Common myeloid progenitor, CD34-positive (primary cell): ENCODE measurements around the gene ADM2.
A peak's percentile ranks its signal among the peaks of the same experiment; 100 is the strongest.

ENCODE experiments used
- CTCF ChIA-PET: fragments of 350-600 bp; sonication (Branson Sonifier 250); formaldehyde crosslinking; loops from one replicate; lab custom pipeline; 2021; ENCODE audit warnings: antibody characterized with exemption; lab: Charles Lee
- POLR2A ChIA-PET: fragments of 350-600 bp; sonication (Branson Sonifier 250); formaldehyde crosslinking; loops from one replicate; lab custom pipeline; 2021; ENCODE audit warnings: antibody characterized with exemption; lab: Charles Lee
- DNase-seq, 3 donors: peaks; one replicate each; pipeline versions ENCODE4 v3.0.0 to v3.0.0-alpha.2; 2013
- H3K27ac ChIP-seq, 2 experiments: 1 replicate in 1 of 2; 2 replicates in 1 of 2; pipeline ENCODE4 v1.7.0; 2013; ENCODE audit warnings: inconsistent platforms in 2 of 2, low read length in 2 of 2, mild to moderate bottlenecking in 2 of 2, low read depth in 1 of 2, moderate library complexity in 1 of 2; ENCODE audit not compliant: severe bottlenecking in 2 of 2, insufficient read depth in 1 of 2, poor library complexity in 1 of 2
- H3K27me3 ChIP-seq, 5 experiments: replicated peaks in 2 of 5; 1 replicate in 3 of 5; 2 replicates in 2 of 5; pipeline versions ENCODE4 v1.6.1 to v1.7.0; 2013; ENCODE audit warnings: low read length in 4 of 5, mild to moderate bottlenecking in 2 of 5, moderate library complexity in 2 of 5, inconsistent platforms in 1 of 5; ENCODE audit not compliant: insufficient read depth in 5 of 5, control insufficient read depth in 4 of 5
- H3K36me3 ChIP-seq, 4 experiments: 1 replicate in 2 of 4; 2 replicates in 2 of 4; pipeline versions ENCODE4 v1.6.1 to v1.7.0; 2013; ENCODE audit warnings: low read length in 3 of 4, control low read depth in 1 of 4, mild to moderate bottlenecking in 1 of 4; ENCODE audit not compliant: control insufficient read depth in 4 of 4, insufficient read depth in 4 of 4
- H3K4me1 ChIP-seq, 4 experiments: 1 replicate in 3 of 4; 2 replicates in 1 of 4; pipeline versions ENCODE4 v1.6.1 to v1.7.1; 2013; ENCODE audit warnings: low read length in 3 of 4, mild to moderate bottlenecking in 3 of 4, control low read depth in 1 of 4, inconsistent platforms in 1 of 4, moderate library complexity in 1 of 4; ENCODE audit not compliant: control insufficient read depth in 4 of 4, insufficient read depth in 4 of 4; ENCODE audit errors: control extremely low read depth in 1 of 4
- H3K4me3 ChIP-seq, 7 experiments: 1 replicate in 4 of 7; 2 replicates in 3 of 7; pipeline versions ENCODE4 v1.5.1 to v1.7.0; 2013; ENCODE audit warnings: mild to moderate bottlenecking in 7 of 7, low read length in 6 of 7, moderate library complexity in 6 of 7, inconsistent platforms in 2 of 7, low read depth in 2 of 7, control low read depth in 1 of 7; ENCODE audit not compliant: insufficient read depth in 4 of 7, control insufficient read depth in 1 of 7; ENCODE audit errors: extremely low read depth in 1 of 7
- H3K9me3 ChIP-seq, 5 experiments: 1 replicate in 4 of 5; 2 replicates in 1 of 5; pipeline versions ENCODE4 v1.6.1 to v1.7.1; 2013; ENCODE audit warnings: low read length in 4 of 5, mild to moderate bottlenecking in 2 of 5, inconsistent platforms in 1 of 5, low read depth in 1 of 5, moderate library complexity in 1 of 5; ENCODE audit not compliant: control insufficient read depth in 4 of 5, insufficient read depth in 2 of 5; ENCODE audit errors: control extremely low read depth in 1 of 5
- WGBS: methylation state at CpG from one replicate; pipeline ENCODE4 v1.1.5; 2013; ENCODE audit not compliant: insufficient coverage; 5-methylcytosine and 5-hydroxymethylcytosine counted together

Gene ADM2

DNA sequence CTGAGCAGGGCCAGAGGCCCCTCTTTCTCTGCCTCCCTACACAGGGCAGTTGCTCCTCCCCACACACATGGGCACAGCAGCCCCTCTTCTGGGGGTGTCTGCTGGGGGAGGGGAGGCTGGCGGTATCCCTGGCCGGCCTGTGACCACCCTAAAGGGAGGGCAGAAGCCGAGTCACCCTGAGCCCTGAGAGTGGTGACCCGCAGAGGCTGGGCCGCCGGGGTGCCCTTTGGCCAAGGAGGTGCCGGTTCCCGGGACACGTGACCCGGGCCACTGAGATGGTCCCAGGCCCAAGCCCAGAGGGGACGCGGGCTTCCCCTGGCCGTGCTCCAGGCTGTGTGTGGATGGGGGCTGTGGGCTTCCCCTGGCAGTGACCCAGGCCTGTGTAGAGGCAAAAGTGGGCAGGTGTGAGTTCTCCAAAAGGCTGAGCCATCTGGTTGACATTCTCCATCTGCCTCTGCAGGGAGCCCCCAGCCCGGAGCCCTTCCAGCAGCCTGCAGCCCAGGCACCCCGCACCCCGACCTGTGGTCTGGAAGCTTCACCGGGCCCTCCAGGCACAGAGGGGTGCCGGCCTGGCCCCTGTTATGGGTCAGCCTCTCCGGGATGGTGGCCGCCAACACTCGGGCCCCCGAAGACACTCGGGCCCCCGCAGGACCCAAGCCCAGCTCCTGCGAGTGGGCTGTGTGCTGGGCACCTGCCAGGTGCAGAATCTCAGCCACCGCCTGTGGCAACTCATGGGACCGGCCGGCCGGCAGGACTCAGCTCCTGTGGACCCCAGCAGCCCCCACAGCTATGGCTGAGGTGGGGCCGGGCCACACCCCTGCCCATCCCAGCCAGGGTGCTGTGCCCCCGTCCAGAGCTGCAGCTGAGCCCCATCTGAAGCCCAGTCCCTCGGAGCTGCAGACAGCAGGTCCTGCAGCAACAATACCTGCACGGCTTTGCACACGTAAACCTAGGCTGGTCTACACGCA, 1.0 kb downstream of the ADM2 start:
- DNase-seq: peak in 2 of 3 donors; percentile 66 to 67
- H3K4me3 ChIP-seq: peak overlapping the region in 2 of 7 experiments; percentile 56 to 65
- H3K4me1 ChIP-seq: peaks cover 0 to 23% (median 18%) of the 10 kb centered on the region in 4 experiments
- no peak overlapping the region for H3K27ac ChIP-seq
- peaks cover 0 to 53% (median 22%) of the 10 kb centered on the region in 5 experiments for H3K27me3 ChIP-seq
- 77% methylated on average over 34 of the region's 35 CpGs for WGBS
- H3K9me3 ChIP-seq: no peaks in the 10 kb centered on the region
- CTCF ChIA-PET: interaction anchor here (1.0 to 1.1 kb wide), 3 partner anchors 9 to 126 kb away, joined by 3 to 4 read pairs (median 3); no protein-coding TSS in a partner anchor
- H3K36me3 ChIP-seq: no peaks in the 10 kb centered on the region
- POLR2A ChIA-PET: no interaction called here

DNA sequence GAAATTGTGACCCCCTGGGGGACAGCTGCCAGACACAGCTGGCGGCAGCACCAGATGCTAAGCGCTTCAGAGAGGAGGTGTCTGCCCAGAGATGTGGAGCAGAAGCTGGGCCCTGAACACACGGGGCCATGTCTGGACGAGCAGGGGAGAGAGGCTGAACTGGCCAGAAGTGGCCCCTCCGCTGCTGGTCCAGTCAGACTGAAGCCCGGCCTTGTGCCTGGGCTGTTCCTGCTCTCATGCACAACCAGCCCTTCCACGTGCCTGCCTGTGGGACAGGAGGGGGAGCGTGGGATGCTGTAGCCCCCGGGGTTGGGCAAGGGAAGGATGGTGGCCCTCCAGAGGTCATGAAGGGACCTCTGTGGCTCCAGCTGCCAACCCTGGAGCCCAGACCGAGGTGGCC, 1.8 kb downstream of the ADM2 start:
- no peaks in the 10 kb centered on the region for H3K9me3 ChIP-seq
- no peak overlapping the region for H3K4me3 ChIP-seq
- CTCF ChIA-PET: interaction anchor here (1.0 to 1.1 kb wide), 3 partner anchors 10 to 126 kb away, joined by 3 to 4 read pairs (median 3); no protein-coding TSS in a partner anchor
- no peaks in the 10 kb centered on the region for H3K36me3 ChIP-seq
- peaks cover 0 to 23% (median 18%) of the 10 kb centered on the region in 4 experiments for H3K4me1 ChIP-seq
- 95% methylated on average over 10 of the region's 10 CpGs for WGBS
- H3K27ac ChIP-seq: no peak overlapping the region
- no peak for DNase-seq
- peaks cover 0 to 53% (median 22%) of the 10 kb centered on the region in 5 experiments for H3K27me3 ChIP-seq
- POLR2A ChIA-PET: no interaction called here

DNA sequence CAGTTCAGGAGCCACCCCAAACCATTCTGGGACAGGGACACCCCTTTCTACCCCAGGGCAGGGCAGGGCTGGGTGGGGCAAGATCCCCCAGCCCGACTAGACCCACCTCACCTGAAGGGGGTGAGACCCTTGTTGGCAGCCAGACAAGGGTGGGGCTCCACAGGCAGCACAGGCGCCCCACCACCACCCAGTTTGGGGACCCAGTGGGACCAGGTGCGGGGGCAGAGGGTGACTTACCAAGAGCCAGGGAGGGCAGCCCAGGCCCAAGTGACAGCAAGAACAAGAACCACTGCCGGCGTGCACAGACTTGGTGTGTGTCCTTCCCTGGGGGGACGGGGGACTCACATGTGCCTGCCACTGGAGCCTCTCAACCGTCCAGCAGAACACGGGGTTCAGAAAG, 2.2 kb downstream of the ADM2 start:
- Histone ChIP-seq H3K4me3 (no peak overlapping the region), H3K27me3 (peaks cover 0 to 51% (median 22%) of the 10 kb centered on the region in 5 experiments), H3K9me3 (no peaks in the 10 kb centered on the region), H3K27ac (no peak overlapping the region), H3K36me3 (no peaks in the 10 kb centered on the region), H3K4me1 (peaks cover 0 to 23% (median 18%) of the 10 kb centered on the region in 4 experiments)
- CTCF ChIA-PET: interaction anchor here (0.6 to 3.9 kb wide), 5 partner anchors 10 to 133 kb away, joined by 3 to 20 read pairs (median 3); no protein-coding TSS in a partner anchor
- 97% methylated on average over 8 of the region's 8 CpGs for WGBS
- POLR2A ChIA-PET: no interaction called here
- no peak for DNase-seq

DNA sequence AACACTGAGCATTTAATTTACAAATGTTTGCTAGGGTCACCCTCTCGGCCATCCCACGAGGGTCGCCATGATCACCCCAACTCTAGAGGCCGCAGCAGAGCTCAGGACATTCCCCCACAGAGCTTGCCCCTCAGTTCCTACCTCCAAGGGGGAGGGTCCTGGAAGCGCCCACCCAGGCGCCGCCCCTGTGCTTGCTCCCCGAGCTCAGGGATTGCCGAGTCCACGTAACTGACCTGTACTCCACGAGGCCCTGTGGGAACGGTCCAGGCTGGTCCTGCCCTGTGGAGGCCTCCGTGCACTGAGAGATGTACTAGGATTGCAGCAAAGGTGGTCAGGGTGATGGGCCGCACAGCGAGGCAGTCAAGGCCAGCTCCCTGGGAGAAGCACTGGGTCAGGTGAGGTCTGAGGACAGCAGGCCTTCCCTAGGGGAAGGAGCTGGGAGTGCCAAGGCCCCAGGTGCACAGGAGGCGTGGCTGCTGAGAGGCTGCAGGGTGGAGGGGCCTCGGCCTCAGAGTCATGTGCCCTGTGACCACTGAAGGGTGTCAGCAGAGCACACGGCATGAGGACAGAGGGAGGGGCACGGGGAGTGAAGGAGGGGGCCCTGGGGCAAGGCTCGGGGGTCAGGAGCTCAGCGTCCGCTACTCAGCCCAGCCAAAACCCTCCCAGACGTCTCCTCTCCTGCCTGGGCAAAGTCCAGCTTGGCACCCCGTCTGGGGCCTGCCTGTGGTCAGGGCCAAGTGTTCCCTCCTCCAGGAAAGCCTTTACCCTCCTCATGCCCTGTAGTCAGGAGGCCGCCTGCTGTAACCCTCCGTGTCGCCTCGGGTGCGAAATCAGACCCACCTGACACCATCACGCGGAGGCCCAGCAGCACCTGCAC, 2.9 kb downstream of the ADM2 start:
- Histone ChIP-seq H3K4me1 (peaks cover 0 to 23% (median 18%) of the 10 kb centered on the region in 4 experiments), H3K9me3 (no peaks in the 10 kb centered on the region), H3K36me3 (no peaks in the 10 kb centered on the region), H3K27me3 (peaks cover 0 to 45% (median 22%) of the 10 kb centered on the region in 5 experiments), H3K4me3 (no peak overlapping the region), H3K27ac (no peak overlapping the region)
- no peak for DNase-seq
- POLR2A ChIA-PET: no interaction called here
- CTCF ChIA-PET: interaction anchor here (0.6 to 3.9 kb wide), 5 partner anchors 10 to 132 kb away, joined by 3 to 20 read pairs (median 3); no protein-coding TSS in a partner anchor
- WGBS: 98% methylated on average over 20 of the region's 31 CpGs

DNA sequence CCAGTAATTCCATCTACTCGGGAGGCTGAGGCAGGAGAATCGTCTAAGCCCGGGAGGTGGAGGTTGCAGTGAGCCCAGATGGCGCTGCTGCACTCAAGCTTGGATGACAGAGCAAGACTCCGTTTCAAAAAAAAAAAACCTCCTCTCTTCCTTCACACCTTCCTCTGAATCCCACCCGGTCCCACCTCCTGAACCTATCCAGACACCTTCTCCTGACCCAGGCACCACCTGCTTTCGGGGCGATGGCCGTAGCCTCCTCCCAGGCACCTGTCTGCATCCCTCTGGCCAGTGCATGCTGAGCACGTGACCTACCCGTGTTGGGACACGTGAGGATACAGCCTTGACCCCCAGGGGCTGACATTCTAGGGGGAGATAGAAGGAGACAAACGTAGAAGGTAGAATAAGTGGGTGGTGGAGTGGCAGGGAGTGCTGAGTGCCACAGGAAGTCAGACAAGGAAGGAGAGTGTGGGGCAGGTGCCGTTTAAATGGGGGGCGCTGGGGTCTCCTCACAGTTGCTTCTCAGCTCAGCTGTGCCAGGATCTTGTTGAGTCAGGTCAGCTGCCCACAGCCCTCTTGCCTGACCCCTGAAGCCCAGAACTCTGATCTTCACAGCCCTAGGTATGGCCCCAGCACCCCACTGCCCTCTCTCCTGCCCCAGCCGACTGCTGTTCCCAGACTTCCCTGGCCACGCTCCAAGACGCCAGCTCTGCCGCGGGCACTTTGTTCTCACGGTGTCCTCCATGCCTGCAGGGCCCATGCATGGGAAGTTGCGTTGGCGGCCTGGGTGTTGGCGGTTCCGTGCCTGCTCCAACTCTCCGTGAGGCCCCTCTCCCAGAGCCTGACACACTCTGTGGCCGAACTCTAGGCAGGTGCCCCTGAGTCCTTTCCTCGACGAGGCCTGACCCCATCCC, 4.1 kb downstream of the ADM2 start:
- CTCF ChIA-PET: interaction anchor here (1.3 to 3.9 kb wide), 2 partner anchors 12 to 28 kb away, joined by 3 to 20 read pairs; no protein-coding TSS in a partner anchor
- POLR2A ChIA-PET: interaction anchor here (0.6 kb wide), 1 partner anchor 21 kb away, joined by 3 read pairs; no protein-coding TSS in a partner anchor

More for the DNA sequence above, 4.1 kb downstream of the ADM2 start:
- no peak overlapping the region for H3K4me3 ChIP-seq
- H3K4me1 ChIP-seq: peaks cover 0 to 23% (median 18%) of the 10 kb centered on the region in 4 experiments
- no peaks in the 10 kb centered on the region for H3K9me3 ChIP-seq
- WGBS: 75% methylated on average over 22 of the region's 29 CpGs
- peaks cover 0 to 32% (median 14%) of the 10 kb centered on the region in 5 experiments for H3K27me3 ChIP-seq
- H3K36me3 ChIP-seq: no peaks in the 10 kb centered on the region
- H3K27ac ChIP-seq: no peak overlapping the region
- DNase-seq: no peak
